B cell (primary cell): ENCODE data around the gene ARMH3.

ENCODE experiments used
- CTCF ChIP-seq: fragments of 200-600 bp; IDR thresholded peaks from one replicate; pipeline ENCODE4 v1.8.0; 2022; ENCODE audit warnings: antibody characterized with exemption, mild to moderate bottlenecking
- EZH2 ChIP-seq: IDR thresholded peaks from 2 replicates; pipeline ENCODE4 v1.6.1; 2012; ENCODE audit warnings: borderline replicate concordance, low read depth, mild to moderate bottlenecking, moderate library complexity, low read length; ENCODE audit not compliant: insufficient read depth, poor library complexity, severe bottlenecking

- no peak for TF ChIP-seq CTCF
- TF ChIP-seq EZH2 = no peak
Observed at GRCh38 chr10:101961591-101962498, 94.1 kb downstream of the ARMH3 start.
